Activated CD4-positive, CD25-positive, alpha-beta regulatory T cell treated with anti-CD3 and anti-CD28 coated beads, Interleukin-2, amount 50 U/mL, for 16 hours (primary cell): ENCODE results near the gene HIC1.

ENCODE experiments used
- DNase-seq: peaks from one replicate; pipeline ENCODE4 v3.0.0-alpha.2; 2020; ENCODE audit warnings: low read depth, low spot score

HIC1 gene

DNA sequence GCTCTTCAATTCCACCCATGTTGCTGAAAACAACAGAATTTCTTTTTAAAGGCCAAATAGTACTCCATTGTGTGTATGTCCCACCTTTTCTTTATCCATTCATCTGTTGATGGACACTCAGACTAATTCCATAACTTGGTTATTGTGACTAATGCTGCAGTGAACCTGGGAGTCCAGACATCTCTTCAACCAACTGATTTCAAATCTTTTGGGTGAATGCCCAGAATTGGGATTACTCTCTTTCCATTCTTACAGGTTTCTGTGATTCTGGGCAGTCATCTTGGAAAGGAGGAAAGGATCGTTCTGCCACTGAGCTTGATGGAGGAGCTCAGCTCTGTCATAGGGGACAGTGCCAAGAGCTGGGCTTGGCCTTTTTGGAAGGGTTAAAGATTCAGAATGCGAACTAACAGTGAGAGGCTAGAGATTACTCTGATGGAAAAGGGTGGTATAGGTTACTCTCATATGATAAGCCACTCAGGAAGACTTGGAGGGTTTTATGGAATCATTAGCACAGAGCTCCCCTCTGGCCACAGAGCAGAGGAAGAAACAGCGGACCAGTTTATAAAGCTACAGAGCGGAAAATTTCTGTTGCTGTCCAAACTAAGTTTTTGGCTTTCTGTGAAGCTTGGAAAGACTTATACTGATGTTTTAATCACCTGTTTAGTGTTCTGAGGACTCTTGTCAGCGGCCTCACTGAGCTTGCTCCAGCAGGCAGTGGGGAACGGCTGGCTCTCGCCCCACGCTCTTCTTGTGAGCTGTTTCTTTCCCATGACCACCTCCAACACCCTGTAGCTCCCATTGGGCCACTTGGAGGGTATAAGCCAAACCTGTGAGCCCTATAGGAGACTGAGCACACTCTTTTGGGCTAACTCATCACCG is 48.3 kb downstream of the HIC1 start:
- DNase-seq = no peak

DNA sequence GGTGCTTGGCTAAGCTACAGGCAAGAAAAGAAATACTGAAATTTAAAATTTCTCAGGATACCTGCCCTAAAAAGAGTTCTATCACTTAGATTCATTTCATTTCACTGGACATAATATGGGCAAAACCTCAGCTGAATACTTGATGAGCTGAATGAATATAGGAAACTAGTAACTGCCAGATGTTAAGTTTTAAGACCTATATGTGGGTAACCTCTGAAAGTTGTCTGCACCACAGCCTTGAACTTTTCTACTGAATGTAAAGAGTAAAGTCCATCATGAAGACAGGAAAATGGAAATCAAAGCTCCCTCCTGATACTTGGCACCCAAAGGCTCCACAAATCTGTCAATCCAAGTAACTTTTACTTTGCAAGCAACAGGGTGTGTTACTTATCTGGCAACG is 50.8 kb downstream of the HIC1 start:
- DNase-seq = no peak

DNA sequence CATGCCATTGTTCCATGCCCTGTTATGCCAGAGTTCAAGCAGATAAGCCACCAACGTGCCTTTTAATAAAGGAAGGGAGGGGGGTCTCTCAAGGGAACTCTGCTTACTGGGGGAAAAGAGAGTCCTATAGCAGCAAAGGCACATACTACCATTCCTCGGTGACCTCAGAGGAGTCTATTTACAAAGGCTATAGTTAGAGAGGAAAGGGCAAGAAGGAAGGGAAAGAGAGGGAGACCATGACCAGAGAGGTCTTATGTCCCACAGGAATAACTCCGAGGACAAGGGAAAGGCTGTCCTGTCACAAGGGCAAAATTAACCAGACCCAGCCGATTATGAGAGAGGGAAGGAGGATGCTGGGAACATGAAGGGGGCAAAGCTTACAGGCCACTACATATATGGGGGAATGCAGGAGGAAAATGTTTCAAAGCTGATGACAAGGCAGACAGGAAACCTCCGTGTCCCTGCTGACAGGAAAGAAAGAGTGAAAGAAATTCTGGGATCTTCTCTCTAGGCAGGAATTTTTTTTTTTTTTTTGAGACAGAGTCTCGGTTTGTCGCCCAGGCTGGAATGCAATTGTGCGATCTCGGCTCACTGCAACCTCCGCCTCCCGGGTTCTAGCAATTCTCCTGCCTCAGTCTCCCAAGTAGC is 51.5 kb downstream of the HIC1 start:
- no peak for DNase-seq

DNA sequence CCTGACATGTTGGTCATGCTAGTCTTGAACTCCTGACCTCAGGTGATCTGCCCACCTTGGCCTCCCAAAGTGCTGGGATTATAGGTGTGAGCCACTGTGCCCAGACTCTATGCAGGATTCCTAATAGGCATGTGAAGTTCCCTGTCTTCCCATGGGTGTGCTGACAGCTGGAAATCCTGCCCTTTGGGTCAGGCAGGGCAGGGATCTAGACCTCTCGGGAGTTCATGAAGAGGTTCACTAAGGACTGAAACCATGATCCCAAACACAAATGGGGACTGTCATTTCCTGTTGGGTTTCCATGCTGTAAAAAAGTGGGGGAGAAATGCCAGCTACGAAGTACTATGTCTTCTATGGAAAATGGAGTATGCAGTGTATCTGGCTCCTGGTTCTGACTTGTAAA is 52.1 kb downstream of the HIC1 start:
- no peak for DNase-seq

DNA sequence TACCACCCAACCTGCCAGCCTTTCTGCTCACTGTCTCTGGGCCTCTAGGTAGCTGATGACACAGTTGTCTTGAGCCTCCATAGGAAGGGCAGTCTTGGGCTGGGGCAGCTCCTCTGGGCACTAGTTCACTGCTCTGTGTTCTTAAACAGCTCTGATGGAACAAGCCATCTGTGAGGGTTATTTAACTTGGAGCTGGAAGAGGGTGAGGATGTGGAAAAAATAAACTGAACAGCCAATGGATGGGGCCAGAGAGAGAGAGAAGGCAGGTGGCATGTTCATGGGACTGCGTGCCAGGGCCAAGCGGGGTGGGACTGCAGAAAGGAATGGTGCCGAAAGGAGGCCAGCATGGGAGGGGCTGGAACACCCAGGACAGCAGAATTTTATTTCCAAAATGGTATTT is 52.6 kb downstream of the HIC1 start:
- DNase-seq = no peak

DNA sequence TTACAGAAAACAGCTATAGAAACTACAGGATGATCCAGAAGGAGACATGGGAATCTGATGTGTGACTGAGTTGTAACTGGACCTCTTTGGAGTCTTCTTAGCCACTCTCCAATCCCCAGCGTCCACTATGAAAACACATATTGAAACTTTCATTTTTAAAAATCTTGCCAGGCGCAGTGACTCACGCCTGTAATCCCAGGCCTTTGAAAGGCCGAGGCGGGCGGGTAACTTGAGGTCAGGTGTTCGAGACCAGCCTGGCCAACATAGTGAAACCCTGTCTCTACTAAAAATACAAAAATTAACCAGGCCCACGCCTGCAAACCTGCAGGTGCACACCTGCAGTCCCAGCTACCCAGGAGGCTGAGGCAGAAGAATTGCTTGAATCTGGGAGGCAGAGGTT is 53.3 kb downstream of the HIC1 start:
- no peak for DNase-seq

DNA sequence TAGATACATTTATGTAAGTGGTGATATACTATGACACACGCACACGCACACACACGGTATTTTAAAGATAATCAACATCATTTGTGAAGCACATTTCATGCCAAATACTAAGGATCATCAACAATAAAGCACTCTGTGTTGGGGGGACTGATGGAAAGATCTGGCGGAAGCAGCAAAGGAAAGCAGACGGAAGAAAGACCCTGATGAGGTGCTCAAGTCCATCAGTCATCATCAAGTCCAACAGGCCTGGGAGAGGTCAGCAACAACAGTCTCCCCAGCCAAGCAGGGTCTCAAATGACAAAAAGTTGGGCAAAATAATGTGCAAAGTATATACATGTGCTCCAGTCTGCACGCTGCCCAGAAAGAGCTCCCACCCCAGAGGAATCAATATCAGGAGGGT is 55.5 kb downstream of the HIC1 start:
- no peak for DNase-seq

DNA sequence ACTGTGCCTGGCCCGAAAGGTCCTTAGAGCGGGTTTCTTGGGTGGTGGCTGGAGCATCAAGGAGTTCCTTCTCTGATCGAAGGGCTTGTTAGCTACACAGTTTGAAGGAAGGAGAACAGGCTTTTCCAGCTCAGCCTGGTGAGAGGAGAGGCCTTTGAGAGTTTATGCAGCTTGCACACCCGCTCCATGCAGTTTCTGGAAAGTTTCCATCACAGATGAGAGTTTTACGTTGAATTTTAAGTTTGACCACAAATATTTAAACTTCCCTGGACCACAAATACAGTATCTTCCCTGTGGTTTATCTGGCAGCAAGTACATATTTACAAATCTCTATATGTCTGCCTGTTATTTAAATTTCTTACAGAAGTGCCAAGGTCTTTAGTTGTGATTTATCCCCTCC is 56.8 kb downstream of the HIC1 start:
- DNase-seq = no peak
